Suppressor macrophage (primary cell): ENCODE measurements around the gene FUT6.
"Not testable (repeated sequence)": the region's sequence is repeated elsewhere in the genome, so short reads cannot be mapped to it uniquely, and the experiment has no call there.

Source experiments
- DNase-seq, 4 experiments: peaks; one replicate each; pipeline ENCODE4 v3.0.0-alpha.2; 2020 to 2022

Gene FUT6

GRCh38 chr19:5785423-5785822 lies 54.1 kb downstream of the FUT6 start:
- DNase-seq = no peak

DNA sequence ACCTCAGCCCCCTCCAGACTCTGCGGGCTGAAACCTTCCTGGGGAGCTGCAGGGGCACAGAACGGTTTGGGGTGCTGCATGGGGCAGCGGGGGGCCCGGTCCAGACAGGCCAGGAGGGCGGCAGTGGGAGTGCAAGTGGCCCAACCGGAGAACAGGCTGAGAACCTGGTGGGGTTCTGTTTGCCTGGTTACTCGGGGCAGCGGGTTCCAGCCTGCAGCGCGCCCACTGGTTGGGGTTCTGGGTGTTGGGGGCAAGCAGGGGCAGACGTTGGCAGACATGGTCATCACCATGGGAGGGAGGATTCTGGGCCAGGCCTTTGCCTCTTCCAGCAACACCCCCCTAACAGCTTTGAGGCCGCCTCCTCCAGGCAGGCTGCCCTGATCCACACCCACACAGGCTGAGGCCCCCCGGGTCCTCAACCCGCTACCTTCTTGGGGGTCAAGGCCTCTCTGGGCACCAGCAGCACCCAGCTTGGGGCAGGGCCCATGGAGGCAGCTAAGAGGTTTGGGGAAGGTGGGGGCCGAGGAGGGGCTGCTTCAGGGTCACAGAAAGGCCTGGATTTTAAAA lies 54.8 kb downstream of the FUT6 start, which contains the start of gene PRR22:
PRR22 (minus strand) TSS at position 166 of the 567 bp plus-strand sequence; CDS start at position 80, 86 bp downstream.
- no peak for DNase-seq

DNA sequence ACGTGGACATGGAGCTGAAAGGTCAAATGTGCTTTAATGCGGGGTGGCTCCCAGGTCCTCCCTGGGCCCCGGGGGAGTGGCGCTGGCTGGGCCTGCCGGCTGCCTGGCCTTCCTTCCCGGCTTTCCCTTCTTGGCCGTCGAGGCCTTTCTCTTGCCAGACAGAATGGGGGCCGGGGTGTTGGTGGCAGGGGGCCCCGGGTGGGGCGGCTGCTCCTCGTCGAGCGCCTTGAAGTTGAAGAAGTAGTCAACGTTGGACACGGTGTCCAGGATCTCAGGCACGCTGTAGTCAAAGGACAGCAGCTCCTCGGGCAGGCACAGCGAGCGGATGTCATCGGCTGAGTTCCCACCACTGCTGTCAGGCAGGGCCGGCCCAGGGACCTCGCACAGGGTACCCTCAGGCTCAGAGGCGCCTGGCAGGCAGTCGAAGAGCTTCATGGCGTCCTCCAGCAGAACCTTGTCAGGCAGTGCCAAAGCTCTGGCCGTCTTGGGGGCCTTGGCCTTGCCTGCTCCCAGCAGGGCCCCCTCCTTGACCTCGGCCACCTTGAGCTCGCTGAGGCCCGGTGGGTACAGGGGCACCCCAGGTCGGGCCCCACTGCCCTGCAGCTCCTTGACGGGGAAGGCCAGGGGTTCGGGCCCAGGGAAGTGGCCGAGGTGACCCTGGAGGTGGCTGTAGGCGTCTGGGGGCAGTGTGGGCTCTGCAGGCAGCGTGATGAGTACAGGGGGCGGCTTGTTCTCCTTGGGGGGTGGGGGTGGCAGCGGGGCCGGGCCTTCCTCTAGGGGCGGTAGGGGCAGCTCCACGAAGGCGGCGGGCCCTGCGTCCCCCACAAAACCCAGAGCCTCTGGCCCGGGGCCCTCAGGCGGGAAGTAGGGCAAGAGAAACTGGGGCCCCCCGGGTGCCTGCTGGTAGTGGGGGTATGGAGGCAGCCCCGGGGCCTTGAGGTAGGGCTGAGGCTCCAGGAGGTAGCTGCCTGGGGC lies 56.3 kb downstream of the FUT6 start:
- no peak for DNase-seq

- DNase-seq = no peak
Observed at GRCh38 chr19:5782322-5782721, 57.2 kb downstream of the FUT6 start.

DNA sequence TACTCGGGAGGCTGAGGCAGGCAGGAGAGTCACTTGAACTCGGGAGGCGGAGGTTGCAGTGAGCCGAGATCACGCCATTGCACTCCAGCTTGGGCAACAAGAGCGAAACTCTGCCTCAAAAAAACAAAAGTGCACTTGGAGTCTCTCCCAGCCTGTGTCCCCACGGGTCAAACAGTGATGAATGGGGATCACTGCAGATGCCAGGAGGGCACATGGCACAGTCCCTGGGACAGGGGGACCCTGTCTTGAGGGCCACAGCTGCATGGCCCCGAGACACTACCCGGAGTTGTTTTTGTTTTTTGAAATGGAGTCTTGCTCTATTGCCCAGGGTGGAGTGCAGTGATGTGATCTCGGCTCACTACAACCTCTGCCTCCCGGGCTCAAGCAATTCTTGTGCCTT lies 58.6 kb downstream of the FUT6 start:
- not testable (repeated sequence) for DNase-seq
